ENCODE results near the gene RAB11FIP4. TPM values are rescaled to one million over a fixed set of nuclear protein-coding genes. Genes with fewer than 3 reads are reported as not detected.

RAB11FIP4 gene
- total and polyA plus RNA-seq, 2 donors from 2014 or later = 10.0 to 32.5 TPM

GRCh38 chr17:31458829-31459228 is 67.4 kb downstream of the RAB11FIP4 start:
- H3K4me1 ChIP-seq (ENCODE audit: control insufficient read depth in 2 of 3, insufficient read depth in 2 of 3, low read depth in 1 of 3, low read length in 3 of 3) = no peaks in the 10 kb centered on the region
- TF ChIP-seq CTCF (IDR thresholded peaks at IDR 0.05; ENCODE audit: borderline replicate concordance, extremely low read depth, insufficient read depth) = no peak

DNA sequence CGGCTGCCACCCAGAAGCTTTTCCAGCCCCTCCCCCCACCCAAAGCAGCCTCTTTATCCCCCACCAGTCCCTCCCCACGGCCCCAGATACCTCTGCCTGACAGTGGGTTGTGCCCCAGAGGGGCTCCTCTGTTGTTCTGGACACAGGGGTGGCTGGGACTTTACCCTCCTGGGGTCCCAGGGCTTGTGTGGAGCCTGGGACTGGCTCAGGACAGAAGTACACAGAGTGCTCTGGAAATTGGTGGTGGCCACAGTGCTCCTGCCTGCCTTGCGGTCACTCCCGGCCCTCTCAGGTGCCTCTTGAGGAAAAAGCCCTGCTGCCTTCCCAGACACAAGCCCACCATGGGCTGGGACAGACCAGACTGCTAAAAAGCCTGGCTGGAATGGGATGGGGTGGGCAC is 68.2 kb downstream of the RAB11FIP4 start:
- Histone ChIP-seq H3K4me1 (ENCODE audit: control insufficient read depth in 2 of 3, insufficient read depth in 2 of 3, low read depth in 1 of 3, low read length in 3 of 3) (no peaks in the 10 kb centered on the region), H3K4me3 (ENCODE audit: low read length in 3 of 3) (no peak overlapping the region), H3K27ac (ENCODE audit: low read depth in 2 of 2, low read length in 2 of 2) (no peak overlapping the region), H3K9ac (ENCODE audit: low read length in 3 of 3) (no peak overlapping the region), H3K9me3 (ENCODE audit: control insufficient read depth in 2 of 3, insufficient read depth in 1 of 3, low read length in 3 of 3) (no peaks in the 10 kb centered on the region), H3K27me3 (ENCODE audit: control insufficient read depth, insufficient read depth, low read length) (no peaks in the 10 kb centered on the region), H3K36me3 (ENCODE audit: control insufficient read depth in 2 of 3, insufficient read depth in 3 of 3, low read length in 3 of 3) (no peaks in the 10 kb centered on the region)
- DNase-seq = no peak
- intact Hi-C loops (cut with DNase I) = no loop called here
- FAIRE-seq = no peak
- no peak for TF ChIP-seq CTCF (IDR thresholded peaks at IDR 0.05; ENCODE audit: borderline replicate concordance, extremely low read depth, insufficient read depth)

More at GRCh38 chr17:31458829-31459228, 67.4 kb downstream of the RAB11FIP4 start:
- H3K27me3 ChIP-seq (ENCODE audit: control insufficient read depth, insufficient read depth, low read length) = no peaks in the 10 kb centered on the region
- intact Hi-C loops (cut with DNase I) = no loop called here
- H3K9me3 ChIP-seq (ENCODE audit: control insufficient read depth in 2 of 3, insufficient read depth in 1 of 3, low read length in 3 of 3) = no peaks in the 10 kb centered on the region
- no peak for FAIRE-seq
- H3K36me3 ChIP-seq (ENCODE audit: control insufficient read depth in 2 of 3, insufficient read depth in 3 of 3, low read length in 3 of 3) = no peaks in the 10 kb centered on the region
- no peak for DNase-seq
- no peak overlapping the region for H3K4me3 ChIP-seq (ENCODE audit: low read length in 3 of 3)
- H3K27ac ChIP-seq (ENCODE audit: low read depth in 2 of 2, low read length in 2 of 2) = no peak overlapping the region
- H3K9ac ChIP-seq (ENCODE audit: low read length in 3 of 3) = no peak overlapping the region

GRCh38 chr17:31460226-31460721 is 68.8 kb downstream of the RAB11FIP4 start:
- Histone ChIP-seq H3K36me3 (ENCODE audit: control insufficient read depth in 2 of 3, insufficient read depth in 3 of 3, low read length in 3 of 3) (no peaks in the 10 kb centered on the region), H3K27me3 (ENCODE audit: control insufficient read depth, insufficient read depth, low read length) (no peaks in the 10 kb centered on the region), H3K27ac (ENCODE audit: low read depth in 2 of 2, low read length in 2 of 2) (no peak overlapping the region), H3K9ac (ENCODE audit: low read length in 3 of 3) (no peak overlapping the region), H3K9me3 (ENCODE audit: control insufficient read depth in 2 of 3, insufficient read depth in 1 of 3, low read length in 3 of 3) (no peaks in the 10 kb centered on the region), H3K4me3 (ENCODE audit: low read length in 3 of 3) (no peak overlapping the region), H3K4me1 (ENCODE audit: control insufficient read depth in 2 of 3, insufficient read depth in 2 of 3, low read depth in 1 of 3, low read length in 3 of 3) (no peaks in the 10 kb centered on the region)
- FAIRE-seq (no peak), DNase-seq (no peak)
- intact Hi-C loops (cut with DNase I) = no loop called here
- no peak for TF ChIP-seq CTCF (IDR thresholded peaks at IDR 0.05; ENCODE audit: borderline replicate concordance, extremely low read depth, insufficient read depth)

GRCh38 chr17:31461227-31461810 is 69.8 kb downstream of the RAB11FIP4 start:
- DNase-seq (no peak), FAIRE-seq (no peak)
- no peaks in the 10 kb centered on the region for H3K4me1 ChIP-seq (ENCODE audit: control insufficient read depth in 2 of 3, insufficient read depth in 2 of 3, low read depth in 1 of 3, low read length in 3 of 3)
- no peaks in the 10 kb centered on the region for H3K27me3 ChIP-seq (ENCODE audit: control insufficient read depth, insufficient read depth, low read length)
- H3K9ac ChIP-seq (ENCODE audit: low read length in 3 of 3) = no peak overlapping the region
- TF ChIP-seq CTCF (IDR thresholded peaks at IDR 0.05; ENCODE audit: borderline replicate concordance, extremely low read depth, insufficient read depth) = no peak
- H3K36me3 ChIP-seq (ENCODE audit: control insufficient read depth in 2 of 3, insufficient read depth in 3 of 3, low read length in 3 of 3) = no peaks in the 10 kb centered on the region
- intact Hi-C loops (cut with DNase I) = no loop called here
- no peaks in the 10 kb centered on the region for H3K9me3 ChIP-seq (ENCODE audit: control insufficient read depth in 2 of 3, insufficient read depth in 1 of 3, low read length in 3 of 3)
- no peak overlapping the region for H3K4me3 ChIP-seq (ENCODE audit: low read length in 3 of 3)
- H3K27ac ChIP-seq (ENCODE audit: low read depth in 2 of 2, low read length in 2 of 2) = no peak overlapping the region

All from kidney (tissue), 14 donors.